SK-N-SH (cell line): ENCODE measurements around the gene USP17L18. TPM values are rescaled to one million over a fixed set of nuclear protein-coding genes. Genes with fewer than 3 reads are reported as not detected.
"Not testable (repeated sequence)": the region's sequence is repeated elsewhere in the genome, so short reads cannot be mapped to it uniquely, and the experiment has no call there.

ENCODE experiments used
- CTCF ChIA-PET: fragments of 300-600, 350-600 bp; formaldehyde crosslinking; extraction: SDS; loops from one replicate; lab custom pipeline; 2021; lab: Yijun Ruan, JAX
- POLR2A ChIA-PET: fragments of 350-600 bp; sonication (Branson Sonifier 250); formaldehyde crosslinking; extraction: SDS; loops from one replicate; lab custom pipeline; 2020; ENCODE audit warnings: antibody characterized with exemption, inconsistent platforms; lab: Yijun Ruan, JAX
- DNase-seq: peaks from one replicate; pipeline ENCODE4 v3.0.0; 2012
- H2AFZ ChIP-seq: fragments of 200-600 bp; sonication (generic); 2 replicates; pipeline ENCODE4 v1.8.1; 2016; ENCODE audit warnings: antibody characterized with exemption, mild to moderate bottlenecking, low read depth
- H3F3A ChIP-seq: fragments of 200-600 bp; sonication (generic); replicated peaks from 2 replicates; pipeline ENCODE3; 2016; ENCODE audit warnings: antibody characterized with exemption, mild to moderate bottlenecking; ENCODE audit not compliant: insufficient read depth
- H3K27ac ChIP-seq, 2 experiments: fragments of 200-500 bp in 1 of 2; fragments of 200-600 bp in 1 of 2; sonication (Bioruptor generic) in 1 of 2; sonication (generic), shearing (Covaris generic) in 1 of 2; 2 replicates each; pipeline versions ENCODE4 v1.5.1 to v1.6.1; 2014 to 2016; ENCODE audit warnings: low read depth in 2 of 2, inconsistent platforms in 1 of 2, low read length in 1 of 2, mild to moderate bottlenecking in 1 of 2, mixed read lengths in 1 of 2
- H3K27me3 ChIP-seq: fragments of 200-600 bp; sonication (generic), shearing (Covaris generic); 2 replicates; pipeline ENCODE4 v1.6.1; 2016; ENCODE audit warnings: mixed run types; ENCODE audit not compliant: insufficient read depth
- H3K36me3 ChIP-seq, 2 experiments: fragments of 200-500 bp in 1 of 2; fragments of 200-600 bp in 1 of 2; sonication (Bioruptor generic) in 1 of 2; sonication (generic) in 1 of 2; replicated peaks in 1 of 2; 2 replicates each; pipeline versions ENCODE3 to v1.5.1; 2014 to 2016; ENCODE audit warnings: low read length in 1 of 2, mild to moderate bottlenecking in 1 of 2; ENCODE audit not compliant: insufficient read depth in 2 of 2, control insufficient read depth in 1 of 2
- H3K4me1 ChIP-seq, 2 experiments: fragments of 200-500 bp in 1 of 2; fragments of 200-600 bp in 1 of 2; sonication (Bioruptor generic) in 1 of 2; sonication (generic), shearing (Covaris generic) in 1 of 2; 2 replicates each; pipeline versions ENCODE4 v1.5.1 to v1.6.1; 2014 to 2016; ENCODE audit warnings: low read depth in 1 of 2, low read length in 1 of 2, mixed run types in 1 of 2; ENCODE audit not compliant: insufficient read depth in 2 of 2, control insufficient read depth in 1 of 2
- H3K4me2 ChIP-seq: fragments of 200-600 bp; sonication (generic), shearing (Covaris generic); 2 replicates; pipeline ENCODE4 v1.6.1; 2017; ENCODE audit warnings: mixed run types
- H3K4me3 ChIP-seq, 2 experiments: fragments of 200-500 bp in 1 of 2; fragments of 200-600 bp in 1 of 2; sonication (Bioruptor generic) in 1 of 2; sonication (generic), shearing (Covaris generic) in 1 of 2; 2 replicates each; pipeline versions ENCODE4 v1.5.1 to v1.8.1; 2014 to 2016; ENCODE audit warnings: low read depth in 2 of 2, inconsistent platforms in 1 of 2, low read length in 1 of 2, mild to moderate bottlenecking in 1 of 2, mixed read lengths in 1 of 2, moderate library complexity in 1 of 2
- H3K79me2 ChIP-seq: fragments of 200-600 bp; sonication (generic); 2 replicates; pipeline ENCODE4 v1.8.1; 2017; ENCODE audit warnings: mild to moderate bottlenecking; ENCODE audit not compliant: insufficient read depth
- H3K9ac ChIP-seq: fragments of 200-600 bp; sonication (generic); 2 replicates; pipeline ENCODE4 v1.6.1; 2017; ENCODE audit warnings: mixed run types
- H3K9me2 ChIP-seq: fragments of 200-600 bp; sonication (generic); 2 replicates; pipeline ENCODE4 v1.6.1; 2017; ENCODE audit warnings: mixed run types
- H3K9me3 ChIP-seq: fragments of 200-600 bp; sonication (generic); 2 replicates; pipeline ENCODE4 v1.6.1; 2017; ENCODE audit warnings: mixed run types, mild to moderate bottlenecking, moderate library complexity
- H4K20me1 ChIP-seq: fragments of 200-600 bp; sonication (generic); 2 replicates; pipeline ENCODE4 v1.6.1; 2017; ENCODE audit warnings: mild to moderate bottlenecking, mixed run types; ENCODE audit not compliant: insufficient read depth
- WGBS: methylation state at CpG from one replicate; pipeline ENCODE4 v1.1.6; 2017; ENCODE audit warnings: low lambda C conversion rate; 5-methylcytosine and 5-hydroxymethylcytosine counted together
- polyA plus RNA-seq, 3 experiments: library from polyadenylated mRNA; depleted of rRNA; stranded (reverse); fragments of >200 nt; gene quantifications; 2 replicates each; pipeline ENCODE4 v1.2.3, GENCODE V29; 2012

Gene USP17L18
- polyA plus RNA-seq, 1 of the 3 experiments (the other 2 are of a cell fraction): not detected

- H2AFZ ChIP-seq, H3K4me3 ChIP-seq, POLR2A ChIA-PET, H3K9ac ChIP-seq, H4K20me1 ChIP-seq, H3K9me2 ChIP-seq, H3K27me3 ChIP-seq, CTCF ChIA-PET, H3K4me1 ChIP-seq, H3K36me3 ChIP-seq, H3K27ac ChIP-seq, H3K4me2 ChIP-seq, H3K9me3 ChIP-seq, DNase-seq, H3F3A ChIP-seq, H3K79me2 ChIP-seq: not testable (repeated sequence)
- no CpG with 5 or more reads among the region's 13 CpGs for WGBS
Observed at GRCh38 chr4:9262572-9262971, 14.1 kb downstream of the USP17L18 start, which contains the start of gene USP17L21. Gene USP17L21 (plus strand): TSS chr4:9262872. CDS start chr4:9262872, 0 bp downstream.

- H3K4me3 ChIP-seq, H3K9me2 ChIP-seq, H3K4me1 ChIP-seq, H3K36me3 ChIP-seq, H3K79me2 ChIP-seq, H3K9me3 ChIP-seq, H3K9ac ChIP-seq, H3K27me3 ChIP-seq, DNase-seq, CTCF ChIA-PET, H3K4me2 ChIP-seq, H3F3A ChIP-seq, POLR2A ChIA-PET, H3K27ac ChIP-seq, H2AFZ ChIP-seq, H4K20me1 ChIP-seq: not testable (repeated sequence)
- no CpG with 5 or more reads among the region's 15 CpGs for WGBS
Observed at GRCh38 chr4:9267319-9267718, 18.9 kb downstream of the USP17L18 start, which contains the start of gene USP17L22. Gene USP17L22 (plus strand): TSS chr4:9267619. CDS start chr4:9267619, 0 bp downstream.

- H2AFZ ChIP-seq, H3K36me3 ChIP-seq, H3K4me2 ChIP-seq, POLR2A ChIA-PET, H3K4me3 ChIP-seq, H3K9me3 ChIP-seq, DNase-seq, H3K9ac ChIP-seq, H4K20me1 ChIP-seq, H3K4me1 ChIP-seq, H3F3A ChIP-seq, H3K9me2 ChIP-seq, H3K27me3 ChIP-seq, H3K27ac ChIP-seq, H3K79me2 ChIP-seq, CTCF ChIA-PET: not testable (repeated sequence)
- 35% methylated on average over 8 of the region's 10 CpGs for WGBS
Observed at GRCh38 chr4:9271719-9272118, 23.3 kb downstream of the USP17L18 start.

Other genes starting within 250 kb of the USP17L18 start
- not detected in 2 replicates for gene FAM90A26, start 78.2 kb upstream of the USP17L18 start, polyA plus RNA-seq (2012; rRNA removed)
- not detected in 2 replicates for gene USP17L10, start 38.0 kb upstream of the USP17L18 start, polyA plus RNA-seq (2012; rRNA removed)
- not detected in 2 replicates for gene USP17L11, start 33.2 kb upstream of the USP17L18 start, polyA plus RNA-seq (2012; rRNA removed)
- not detected in 2 replicates for gene USP17L12, start 28.5 kb upstream of the USP17L18 start, polyA plus RNA-seq (2012; rRNA removed)
- not detected in 2 replicates for gene USP17L13, start 23.7 kb upstream of the USP17L18 start, polyA plus RNA-seq (2012; rRNA removed)
- gene USP17L15, start 14.2 kb upstream of the USP17L18 start, polyA plus RNA-seq (2012; rRNA removed): not detected in 2 replicates
- not detected in 2 replicates for gene USP17L17, start 4.8 kb upstream of the USP17L18 start, polyA plus RNA-seq (2012; rRNA removed)
- not detected in 2 replicates for gene USP17L19, start 4.7 kb downstream of the USP17L18 start, polyA plus RNA-seq (2012; rRNA removed)
- gene USP17L20, start 9.5 kb downstream of the USP17L18 start, polyA plus RNA-seq (2012; rRNA removed): not detected in 2 replicates
- gene USP17L21, start 14.2 kb downstream of the USP17L18 start, polyA plus RNA-seq (2012; rRNA removed): not detected in 2 replicates
- not detected in 2 replicates for gene USP17L22, start 19.0 kb downstream of the USP17L18 start, polyA plus RNA-seq (2012; rRNA removed)
- gene USP17L24, start 76.5 kb downstream of the USP17L18 start, polyA plus RNA-seq (2012; rRNA removed): not detected in 2 replicates
- not detected in 2 replicates for gene USP17L25, start 81.3 kb downstream of the USP17L18 start, polyA plus RNA-seq (2012; rRNA removed)
- not detected in 2 replicates for gene USP17L26, start 86.0 kb downstream of the USP17L18 start, polyA plus RNA-seq (2012; rRNA removed)
- gene USP17L5, start 90.8 kb downstream of the USP17L18 start, polyA plus RNA-seq (2012; rRNA removed): not detected in 2 replicates
- gene USP17L27, start 95.5 kb downstream of the USP17L18 start, polyA plus RNA-seq (2012; rRNA removed): not detected in 2 replicates
- not detected in 2 replicates for gene USP17L28, start 100.3 kb downstream of the USP17L18 start, polyA plus RNA-seq (2012; rRNA removed)
- not detected in 2 replicates for gene USP17L29, start 105.0 kb downstream of the USP17L18 start, polyA plus RNA-seq (2012; rRNA removed)
- not detected in 2 replicates for gene USP17L30, start 114.5 kb downstream of the USP17L18 start, polyA plus RNA-seq (2012; rRNA removed)
- not detected in 2 replicates for gene DEFB131A, start 195.8 kb downstream of the USP17L18 start, polyA plus RNA-seq (2012; rRNA removed)